ENCODE results near the gene C1orf174. TPM values are rescaled to one million over a fixed set of nuclear protein-coding genes. Genes with fewer than 3 reads are reported as not detected.

The C1orf174 gene
- total and polyA plus RNA-seq, 2 of the 13 experiments (the other 11 are each of a cell fraction or from before 2014, with no cell fraction given): 21.6 to 31.4 TPM

DNA sequence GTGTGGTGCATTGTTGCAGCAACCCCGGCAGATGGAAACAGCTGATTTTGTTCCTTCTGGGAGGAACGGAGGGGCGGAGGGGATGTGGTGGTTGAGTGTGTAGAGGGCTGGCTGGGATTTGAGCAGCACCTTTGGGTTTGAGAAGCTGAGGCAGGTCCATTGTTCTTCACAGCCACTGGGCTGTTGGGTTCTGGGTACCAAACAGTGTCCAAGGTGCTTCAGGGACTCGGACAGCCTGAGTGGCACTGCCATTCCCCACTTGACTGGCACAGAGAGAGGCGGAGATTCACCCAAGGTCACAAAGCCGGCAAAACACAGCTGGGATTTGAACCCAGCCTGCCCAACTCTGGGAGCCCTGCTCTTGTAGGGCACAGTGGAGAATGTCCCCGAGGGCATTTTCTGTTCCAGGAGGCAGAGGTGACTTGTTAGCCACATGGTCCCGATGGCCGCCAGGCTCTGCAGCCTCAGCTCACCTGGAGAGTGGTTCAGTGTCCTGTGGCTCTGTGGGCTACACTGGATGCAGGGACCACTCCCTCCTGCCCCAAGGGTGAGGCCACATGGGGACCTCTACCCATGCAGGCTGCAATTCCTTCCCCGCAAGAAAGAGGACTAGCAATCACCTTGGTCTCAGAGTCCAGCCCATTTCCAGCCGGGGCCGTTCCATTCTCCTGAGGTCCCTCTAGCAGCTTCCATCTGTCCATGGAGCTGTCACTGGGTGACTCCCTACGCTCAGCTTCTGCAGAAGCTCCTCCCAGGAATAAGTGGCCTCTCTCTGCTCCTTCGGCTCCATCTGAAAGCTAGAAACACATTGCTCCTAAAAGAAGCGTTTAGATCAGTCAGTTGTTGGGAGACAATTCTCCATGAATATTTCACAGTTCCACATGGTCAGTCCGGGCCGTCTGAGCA, 31.2 kb upstream of the C1orf174 start:
- 13% methylated on average over 8 of the region's 17 CpGs for whole genome bisulfite sequencing (ENCODE audit: low lambda C conversion rate)
- Histone ChIP-seq H3K4me3 (replicated peaks in 1 of 3; ENCODE audit: insufficient read depth in 1 of 3, low read depth in 2 of 3, low read length in 3 of 3) (no peak overlapping the region), H3K9me3 (ENCODE audit: low read length) (no peaks in the 10 kb centered on the region), H3K36me3 (replicated peaks in 1 of 2; ENCODE audit: control insufficient read depth in 1 of 2, insufficient read depth in 2 of 2, low read length in 2 of 2) (no peaks in the 10 kb centered on the region), H3K4me1 (ENCODE audit: insufficient read depth, low read length) (no peaks in the 10 kb centered on the region), H3K27me3 (ENCODE audit: control insufficient read depth in 1 of 2, insufficient read depth in 2 of 2, low read length in 2 of 2) (peaks cover 8 to 43% of the 10 kb centered on the region in 2 experiments), H3K27ac (ENCODE audit: extremely low read length, insufficient read depth, low read length) (no peak overlapping the region), H3K9ac (ENCODE audit: insufficient read depth, low read depth, low read length) (no peak overlapping the region), H3K79me2 (ENCODE audit: insufficient read depth, low read length) (no peaks in the 10 kb centered on the region), H2AFZ (ENCODE audit: low read length) (no peak overlapping the region), H4K20me1 (ENCODE audit: insufficient read depth, low read length) (no peaks in the 10 kb centered on the region), H3K4me2 (ENCODE audit: low read depth, low read length) (no peak overlapping the region)
- ChIA-PET CTCF (ENCODE audit: low intra/inter-chr PET ratio, low total read pairs) (no interaction called here), POLR2A (no interaction called here)
- intact Hi-C loops (cut with micrococcal nuclease; ENCODE audit: unreplicated experiment) (no loop called here), in situ Hi-C loops (cut with HindIII; ENCODE audit: extremely low pct_ligation_motif_present, low pct_unique_long_range_greater_than_20kb) (no loop called here)
- BruUV-seq (replicated peaks): no TSS peak
- no peak for DNase-seq (ENCODE audit: low spot score)
- peak; percentile 25; the same call in 2 of the 3 replicates for ATAC-seq
- FAIRE-seq: no peak
- TF ChIP-seq ATF1 (CRISPR knock-in tag; IDR thresholded peaks at IDR 0.05): no peak

GRCh38 chr1:3930301-3931006, 30.4 kb upstream of the C1orf174 start:
- no peak overlapping the region for H3K4me3 ChIP-seq (replicated peaks in 1 of 3; ENCODE audit: insufficient read depth in 1 of 3, low read depth in 2 of 3, low read length in 3 of 3)
- FAIRE-seq (no peak), ATAC-seq (peak; percentile 51), DNase-seq (ENCODE audit: low spot score) (no peak)
- H4K20me1 ChIP-seq (ENCODE audit: insufficient read depth, low read length): no peaks in the 10 kb centered on the region
- ChIA-PET POLR2A (no interaction called here), CTCF (ENCODE audit: low intra/inter-chr PET ratio, low total read pairs) (no interaction called here)
- H3K36me3 ChIP-seq (replicated peaks in 1 of 2; ENCODE audit: control insufficient read depth in 1 of 2, insufficient read depth in 2 of 2, low read length in 2 of 2): no peaks in the 10 kb centered on the region
- no peak overlapping the region for H3K27ac ChIP-seq (ENCODE audit: extremely low read length, insufficient read depth, low read length)
- H3K27me3 ChIP-seq (ENCODE audit: control insufficient read depth in 1 of 2, insufficient read depth in 2 of 2, low read length in 2 of 2): peaks cover 8 to 38% of the 10 kb centered on the region in 2 experiments
- in situ Hi-C loops (cut with HindIII; ENCODE audit: extremely low pct_ligation_motif_present, low pct_unique_long_range_greater_than_20kb): no loop called here
- H3K9ac ChIP-seq (ENCODE audit: insufficient read depth, low read depth, low read length): no peak overlapping the region
- intact Hi-C loops (cut with micrococcal nuclease; ENCODE audit: unreplicated experiment): no loop called here
- no peak overlapping the region for H2AFZ ChIP-seq (ENCODE audit: low read length)
- no TSS peak for BruUV-seq (replicated peaks)
- H3K79me2 ChIP-seq (ENCODE audit: insufficient read depth, low read length): no peaks in the 10 kb centered on the region
- 26% methylated on average over 7 of the region's 10 CpGs for WGBS (ENCODE audit: low lambda C conversion rate)
- no peak overlapping the region for H3K4me2 ChIP-seq (ENCODE audit: low read depth, low read length)
- H3K9me3 ChIP-seq (ENCODE audit: low read length): no peaks in the 10 kb centered on the region
- no peaks in the 10 kb centered on the region for H3K4me1 ChIP-seq (ENCODE audit: insufficient read depth, low read length)
- TF ChIP-seq ZNF230 (CRISPR knock-in tag; IDR thresholded peaks at IDR 0.05) (no peak), SUZ12 (IDR thresholded peaks at IDR 0.05; ENCODE audit: low read depth, low read length) (no peak), ZNF782 (CRISPR knock-in tag; IDR thresholded peaks at IDR 0.05; ENCODE audit: borderline replicate concordance) (no peak), HOXA7 (CRISPR knock-in tag; IDR thresholded peaks at IDR 0.05) (0 out of 2 replicates have a peak, but pooled peaks have one; percentile 47), JUNB (CRISPR knock-in tag; IDR thresholded peaks at IDR 0.05; ENCODE audit: borderline replicate concordance) (peak; percentile 21; the same call in 1 of the 2 replicates), PAX8 (CRISPR knock-in tag; IDR thresholded peaks at IDR 0.05; ENCODE audit: borderline replicate concordance) (no peak), SKI (IDR thresholded peaks at IDR 0.05; ENCODE audit: partially characterized antibody) (no peak), ZNF292 (CRISPR knock-in tag; IDR thresholded peaks at IDR 0.05; ENCODE audit: borderline replicate concordance, low read depth) (no peak)
- TF ChIP-seq, protein P1, sequence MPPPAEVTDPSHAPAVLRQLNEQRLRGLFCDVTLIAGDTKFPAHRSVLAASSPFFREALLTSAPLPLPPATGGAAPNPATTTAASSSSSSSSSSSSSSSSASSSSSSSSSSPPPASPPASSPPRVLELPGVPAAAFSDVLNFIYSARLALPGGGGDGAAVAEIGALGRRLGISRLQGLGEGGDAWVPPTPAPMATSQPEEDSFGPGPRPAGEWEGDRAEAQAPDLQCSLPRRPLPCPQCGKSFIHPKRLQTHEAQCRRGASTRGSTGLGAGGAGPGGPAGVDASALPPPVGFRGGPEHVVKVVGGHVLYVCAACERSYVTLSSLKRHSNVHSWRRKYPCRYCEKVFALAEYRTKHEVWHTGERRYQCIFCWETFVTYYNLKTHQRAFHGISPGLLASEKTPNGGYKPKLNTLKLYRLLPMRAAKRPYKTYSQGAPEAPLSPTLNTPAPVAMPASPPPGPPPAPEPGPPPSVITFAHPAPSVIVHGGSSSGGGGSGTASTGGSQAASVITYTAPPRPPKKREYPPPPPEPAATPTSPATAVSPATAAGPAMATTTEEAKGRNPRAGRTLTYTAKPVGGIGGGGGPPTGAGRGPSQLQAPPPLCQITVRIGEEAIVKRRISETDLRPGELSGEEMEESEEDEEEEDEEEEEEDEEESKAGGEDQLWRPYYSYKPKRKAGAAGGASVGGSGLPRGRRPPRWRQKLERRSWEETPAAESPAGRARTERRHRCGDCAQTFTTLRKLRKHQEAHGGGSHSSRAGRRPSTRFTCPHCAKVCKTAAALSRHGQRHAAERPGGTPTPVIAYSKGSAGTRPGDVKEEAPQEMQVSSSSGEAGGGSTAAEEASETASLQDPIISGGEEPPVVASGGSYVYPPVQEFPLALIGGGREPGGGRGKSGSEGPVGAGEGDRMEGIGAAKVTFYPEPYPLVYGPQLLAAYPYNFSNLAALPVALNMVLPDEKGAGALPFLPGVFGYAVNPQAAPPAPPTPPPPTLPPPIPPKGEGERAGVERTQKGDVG (CRISPR knock-in tag; IDR thresholded peaks at IDR 0.05; ENCODE audit: borderline replicate concordance): no peak
